ENCODE results near the gene RNF220.
"Not testable (repeated sequence)": the region's sequence is repeated elsewhere in the genome, so short reads cannot be mapped to it uniquely, and the experiment has no call there.

Gene RNF220

DNA sequence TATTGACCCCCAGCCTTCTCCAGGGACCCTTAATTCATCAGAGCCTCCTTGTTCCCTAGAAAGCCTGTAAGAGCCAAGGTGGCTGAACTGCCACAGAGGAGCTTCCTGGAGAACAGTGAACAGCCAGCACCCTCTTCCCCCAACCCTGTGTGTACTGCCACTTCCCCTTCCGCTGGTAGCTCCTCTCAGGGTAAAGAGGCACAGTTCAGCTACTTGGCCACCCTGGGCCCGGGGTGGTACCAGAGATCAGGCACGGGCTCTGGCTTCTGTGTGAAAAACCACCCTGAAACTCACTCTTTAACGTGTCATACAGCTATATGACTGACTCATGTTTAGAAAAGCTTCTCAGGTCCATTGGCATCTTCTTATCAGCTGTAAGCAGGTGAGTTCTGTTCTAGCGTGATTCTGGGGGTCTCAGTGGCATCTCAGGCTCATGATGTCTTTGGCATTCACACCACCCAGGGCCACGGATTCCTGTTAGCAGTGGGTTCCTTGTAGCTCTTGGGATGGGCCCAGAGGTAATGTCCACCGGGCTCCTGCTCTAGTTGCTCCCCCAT is 291.8 kb downstream of the RNF220 start:
- no peak overlapping the region for H3K4me3 ChIP-seq (replicated peaks in 1 of 2; ENCODE audit: low read depth in 2 of 2, low read length in 2 of 2)
- no peak for DNase-seq (ENCODE audit: low read depth in 2 of 2)
- TF ChIP-seq, protein P1, sequence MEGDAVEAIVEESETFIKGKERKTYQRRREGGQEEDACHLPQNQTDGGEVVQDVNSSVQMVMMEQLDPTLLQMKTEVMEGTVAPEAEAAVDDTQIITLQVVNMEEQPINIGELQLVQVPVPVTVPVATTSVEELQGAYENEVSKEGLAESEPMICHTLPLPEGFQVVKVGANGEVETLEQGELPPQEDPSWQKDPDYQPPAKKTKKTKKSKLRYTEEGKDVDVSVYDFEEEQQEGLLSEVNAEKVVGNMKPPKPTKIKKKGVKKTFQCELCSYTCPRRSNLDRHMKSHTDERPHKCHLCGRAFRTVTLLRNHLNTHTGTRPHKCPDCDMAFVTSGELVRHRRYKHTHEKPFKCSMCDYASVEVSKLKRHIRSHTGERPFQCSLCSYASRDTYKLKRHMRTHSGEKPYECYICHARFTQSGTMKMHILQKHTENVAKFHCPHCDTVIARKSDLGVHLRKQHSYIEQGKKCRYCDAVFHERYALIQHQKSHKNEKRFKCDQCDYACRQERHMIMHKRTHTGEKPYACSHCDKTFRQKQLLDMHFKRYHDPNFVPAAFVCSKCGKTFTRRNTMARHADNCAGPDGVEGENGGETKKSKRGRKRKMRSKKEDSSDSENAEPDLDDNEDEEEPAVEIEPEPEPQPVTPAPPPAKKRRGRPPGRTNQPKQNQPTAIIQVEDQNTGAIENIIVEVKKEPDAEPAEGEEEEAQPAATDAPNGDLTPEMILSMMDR (IDR thresholded peaks at IDR 0.05; ENCODE audit: low read depth, low read length) = no peak

DNA sequence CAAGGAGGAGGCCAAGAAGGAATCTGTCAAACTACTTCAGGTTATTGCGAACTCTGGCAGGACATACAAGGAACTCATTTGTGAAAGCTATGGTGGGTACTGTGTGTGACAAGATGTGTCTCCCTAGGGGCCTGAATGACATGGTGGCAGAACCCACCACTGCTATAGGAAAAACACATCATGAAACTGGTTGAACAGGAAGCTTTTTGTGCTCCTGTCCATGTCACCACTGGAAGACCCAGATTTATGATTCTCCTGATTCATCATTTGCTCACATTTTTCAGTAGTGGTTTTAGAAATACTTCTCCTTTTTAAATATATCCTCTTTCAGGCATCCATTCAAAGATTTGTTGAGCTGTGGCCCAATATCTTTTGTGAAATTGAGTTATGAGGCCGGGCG is 293.1 kb downstream of the RNF220 start:
- no peak for DNase-seq (ENCODE audit: low read depth in 2 of 2)
- no peak overlapping the region for H3K4me3 ChIP-seq (replicated peaks in 1 of 2; ENCODE audit: low read depth in 2 of 2, low read length in 2 of 2)
- TF ChIP-seq, protein P1 (IDR thresholded peaks at IDR 0.05; ENCODE audit: low read depth, low read length) = no peak

DNA sequence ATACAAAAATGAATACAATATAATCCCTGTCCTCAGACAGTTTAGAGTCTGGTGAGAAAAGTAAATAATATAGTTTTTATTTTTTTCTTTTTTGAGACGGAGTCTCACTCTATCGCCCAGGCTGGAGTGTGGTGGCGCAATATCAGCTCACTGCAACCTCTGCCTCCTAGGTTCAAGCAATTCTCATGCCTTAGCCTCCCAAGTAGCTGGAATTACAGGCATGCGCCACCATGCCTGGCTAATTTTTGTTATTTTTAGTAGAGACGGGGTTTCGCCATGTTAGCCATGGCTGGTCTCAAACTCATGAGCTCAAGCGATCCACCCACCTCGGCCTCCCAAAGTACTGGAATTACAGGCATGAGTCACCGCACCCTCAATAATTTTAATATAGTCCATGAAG is 294.3 kb downstream of the RNF220 start:
- DNase-seq (ENCODE audit: low read depth in 2 of 2); H3K4me3 ChIP-seq (replicated peaks in 1 of 2; ENCODE audit: low read depth in 2 of 2, low read length in 2 of 2): not testable (repeated sequence)

DNA sequence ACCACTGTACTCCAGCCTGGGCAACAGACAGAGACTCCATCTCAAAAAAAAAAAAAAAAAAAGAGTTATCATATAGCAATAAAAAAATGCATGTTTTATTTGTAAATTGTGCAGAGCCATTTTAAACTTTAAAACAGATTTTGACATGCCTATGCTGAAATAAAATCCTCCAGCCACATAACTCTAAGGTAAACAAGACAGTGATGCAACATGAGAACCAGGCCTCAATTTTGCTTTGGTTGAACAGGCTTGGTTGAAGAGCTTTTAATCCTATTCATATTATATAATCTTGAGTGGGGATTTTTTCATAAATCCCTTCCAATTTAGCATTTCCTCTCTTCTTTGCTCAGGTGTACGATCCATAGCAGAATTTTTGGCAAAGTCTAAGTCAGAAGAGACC is 295.5 kb downstream of the RNF220 start:
- DNase-seq (ENCODE audit: low read depth in 2 of 2) = no peak
- TF ChIP-seq, protein P1 (IDR thresholded peaks at IDR 0.05; ENCODE audit: low read depth, low read length) = no peak
- no peak overlapping the region for H3K4me3 ChIP-seq (replicated peaks in 1 of 2; ENCODE audit: low read depth in 2 of 2, low read length in 2 of 2)

DNA sequence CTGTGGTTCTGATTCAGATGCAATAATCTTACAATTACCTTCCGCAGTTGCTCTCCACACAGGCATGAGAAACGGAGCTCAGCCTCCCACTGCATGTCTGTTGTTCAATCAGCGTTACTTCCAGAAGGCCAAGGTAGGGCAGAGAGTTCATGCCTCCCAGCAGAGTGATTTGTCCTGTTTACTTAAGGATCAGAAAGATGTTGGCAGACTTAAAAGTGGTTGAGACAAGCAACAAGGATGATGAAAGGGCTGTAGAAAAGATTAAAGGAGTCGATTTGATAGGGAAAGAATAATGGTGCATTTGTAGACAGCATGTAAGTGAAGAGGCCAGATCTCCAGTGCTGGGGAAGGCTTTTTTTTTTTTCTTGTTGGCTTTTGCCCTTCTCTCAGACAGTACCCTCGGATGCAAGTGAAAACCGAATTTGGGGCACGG is 296.1 kb downstream of the RNF220 start:
- H3K4me3 ChIP-seq (replicated peaks in 1 of 2; ENCODE audit: low read depth in 2 of 2, low read length in 2 of 2) = no peak overlapping the region
- TF ChIP-seq, protein P1 (IDR thresholded peaks at IDR 0.05; ENCODE audit: low read depth, low read length) = no peak
- no peak for DNase-seq (ENCODE audit: low read depth in 2 of 2)

Data from cardiac fibroblast (primary cell).